Measurements from ENCODE around the gene PRKAA1. TPM values are rescaled to one million over a fixed set of nuclear protein-coding genes. Genes with fewer than 3 reads are reported as not detected.

PRKAA1 gene
- total and polyA plus RNA-seq, 2 of the 13 experiments (the other 11 are each of a cell fraction or from before 2014, with no cell fraction given), result 36.6 to 58.0 TPM

- TF ChIP-seq ZNF740 (CRISPR knock-in tag; IDR thresholded peaks at IDR 0.05) (no peak; the same call in 1 of the 2 replicates), KDM3A (CRISPR knock-in tag; IDR thresholded peaks at IDR 0.05; ENCODE audit: low read depth) (no peak), ONECUT2 (CRISPR knock-in tag; IDR thresholded peaks at IDR 0.05) (no peak), ZZZ3 (CRISPR knock-in tag; IDR thresholded peaks at IDR 0.05; ENCODE audit: borderline replicate concordance) (no peak), GTF2F1 (IDR thresholded peaks at IDR 0.05; ENCODE audit: low read length) (no peak), ZNF256 (CRISPR knock-in tag; conservative IDR thresholded peaks at IDR 0.05) (peak; percentile 52; the same call in 1 of the 2 replicates), MLLT10 (CRISPR knock-in tag; IDR thresholded peaks at IDR 0.05) (no peak), ZSCAN20 (CRISPR knock-in tag; IDR thresholded peaks at IDR 0.05; ENCODE audit: borderline replicate concordance) (peak; percentile 54; the same call in 1 of the 2 replicates), REPIN1 (CRISPR knock-in tag; IDR thresholded peaks at IDR 0.05; ENCODE audit: borderline replicate concordance, low read depth) (peak; percentile 55; the same call in 1 of the 2 replicates), RBFOX2 (IDR thresholded peaks at IDR 0.05; ENCODE audit: low read depth, low read length) (peak; percentile 75; the same call in 1 of the 2 replicates), ERF (CRISPR knock-in tag; IDR thresholded peaks at IDR 0.05) (0 out of 2 replicates have a peak, but pooled peaks have one; percentile 36), NR3C1 (CRISPR knock-in tag; IDR thresholded peaks at IDR 0.05) (no peak), ZNF33A (CRISPR knock-in tag; IDR thresholded peaks at IDR 0.05; ENCODE audit: borderline replicate concordance) (no peak), RORA (CRISPR knock-in tag; IDR thresholded peaks at IDR 0.05) (no peak), GABPA (IDR thresholded peaks at IDR 0.05; ENCODE audit: low read depth, low read length) (no peak), GABPA (CRISPR knock-in tag; IDR thresholded peaks at IDR 0.05; ENCODE audit: low read depth) (0 out of 2 replicates have a peak, but pooled peaks have one; percentile 24), STAG1 (CRISPR knock-in tag; IDR thresholded peaks at IDR 0.05) (peak; percentile 61), CREB1 (IDR thresholded peaks at IDR 0.05) (peak; percentile 32; the same call in 1 of the 2 replicates), CREB1 (CRISPR knock-in tag; IDR thresholded peaks at IDR 0.05) (no peak), ZNF574 (CRISPR knock-in tag; IDR thresholded peaks at IDR 0.05) (peak; percentile 73), PHF21A (CRISPR knock-in tag; IDR thresholded peaks at IDR 0.05) (no peak), PAWR (CRISPR knock-in tag; IDR thresholded peaks at IDR 0.05; ENCODE audit: borderline replicate concordance) (no peak)
- TF ChIP-seq, protein P1, sequence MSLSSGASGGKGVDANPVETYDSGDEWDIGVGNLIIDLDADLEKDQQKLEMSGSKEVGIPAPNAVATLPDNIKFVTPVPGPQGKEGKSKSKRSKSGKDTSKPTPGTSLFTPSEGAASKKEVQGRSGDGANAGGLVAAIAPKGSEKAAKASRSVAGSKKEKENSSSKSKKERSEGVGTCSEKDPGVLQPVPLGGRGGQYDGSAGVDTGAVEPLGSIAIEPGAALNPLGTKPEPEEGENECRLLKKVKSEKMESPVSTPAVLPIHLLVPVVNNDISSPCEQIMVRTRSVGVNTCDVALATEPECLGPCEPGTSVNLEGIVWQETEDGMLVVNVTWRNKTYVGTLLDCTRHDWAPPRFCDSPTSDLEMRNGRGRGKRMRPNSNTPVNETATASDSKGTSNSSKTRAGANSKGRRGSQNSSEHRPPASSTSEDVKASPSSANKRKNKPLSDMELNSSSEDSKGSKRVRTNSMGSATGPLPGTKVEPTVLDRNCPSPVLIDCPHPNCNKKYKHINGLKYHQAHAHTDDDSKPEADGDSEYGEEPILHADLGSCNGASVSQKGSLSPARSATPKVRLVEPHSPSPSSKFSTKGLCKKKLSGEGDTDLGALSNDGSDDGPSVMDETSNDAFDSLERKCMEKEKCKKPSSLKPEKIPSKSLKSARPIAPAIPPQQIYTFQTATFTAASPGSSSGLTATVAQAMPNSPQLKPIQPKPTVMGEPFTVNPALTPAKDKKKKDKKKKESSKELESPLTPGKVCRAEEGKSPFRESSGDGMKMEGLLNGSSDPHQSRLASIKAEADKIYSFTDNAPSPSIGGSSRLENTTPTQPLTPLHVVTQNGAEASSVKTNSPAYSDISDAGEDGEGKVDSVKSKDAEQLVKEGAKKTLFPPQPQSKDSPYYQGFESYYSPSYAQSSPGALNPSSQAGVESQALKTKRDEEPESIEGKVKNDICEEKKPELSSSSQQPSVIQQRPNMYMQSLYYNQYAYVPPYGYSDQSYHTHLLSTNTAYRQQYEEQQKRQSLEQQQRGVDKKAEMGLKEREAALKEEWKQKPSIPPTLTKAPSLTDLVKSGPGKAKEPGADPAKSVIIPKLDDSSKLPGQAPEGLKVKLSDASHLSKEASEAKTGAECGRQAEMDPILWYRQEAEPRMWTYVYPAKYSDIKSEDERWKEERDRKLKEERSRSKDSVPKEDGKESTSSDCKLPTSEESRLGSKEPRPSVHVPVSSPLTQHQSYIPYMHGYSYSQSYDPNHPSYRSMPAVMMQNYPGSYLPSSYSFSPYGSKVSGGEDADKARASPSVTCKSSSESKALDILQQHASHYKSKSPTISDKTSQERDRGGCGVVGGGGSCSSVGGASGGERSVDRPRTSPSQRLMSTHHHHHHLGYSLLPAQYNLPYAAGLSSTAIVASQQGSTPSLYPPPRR (CRISPR knock-in tag; IDR thresholded peaks at IDR 0.05; ENCODE audit: borderline replicate concordance), result no peak
Observed at GRCh38 chr5:40798012-40798800, at the start of gene PRKAA1 (continued).

Data from HepG2 (cell line).